Upper lobe of left lung (tissue), 4 donors: ENCODE measurements around the gene CA5A.

ENCODE experiments used
- EP300 ChIP-seq, 4 donors: sonication (generic); formaldehyde crosslinking; IDR thresholded peaks; one replicate each; pipeline ENCODE4 v1.5.1; 2017; ENCODE audit warnings: antibody characterized with exemption in 4 of 4, control low read depth in 2 of 4
- POLR2AphosphoS5 ChIP-seq, 2 donors: sonication (generic); formaldehyde crosslinking; IDR thresholded peaks; one replicate each; pipeline ENCODE4 v1.5.1; 2017; ENCODE audit warnings: antibody characterized with exemption in 2 of 2
- TF ChIP-seq, protein P1 (sequence below), 6 experiments: fragments of 450-650 bp in 4 of 6; fragments of 200-600 bp in 2 of 6; sonication (generic) in 2 of 6; IDR thresholded peaks; one replicate each; pipeline ENCODE4 v1.5.1; 2016 to 2019; ENCODE audit warnings: antibody characterized with exemption in 6 of 6

- TF ChIP-seq EP300 (IDR thresholded peaks at IDR 0.05) (no peak), POLR2AphosphoS5 (IDR thresholded peaks at IDR 0.05) (no peak)
- TF ChIP-seq, protein P1, sequence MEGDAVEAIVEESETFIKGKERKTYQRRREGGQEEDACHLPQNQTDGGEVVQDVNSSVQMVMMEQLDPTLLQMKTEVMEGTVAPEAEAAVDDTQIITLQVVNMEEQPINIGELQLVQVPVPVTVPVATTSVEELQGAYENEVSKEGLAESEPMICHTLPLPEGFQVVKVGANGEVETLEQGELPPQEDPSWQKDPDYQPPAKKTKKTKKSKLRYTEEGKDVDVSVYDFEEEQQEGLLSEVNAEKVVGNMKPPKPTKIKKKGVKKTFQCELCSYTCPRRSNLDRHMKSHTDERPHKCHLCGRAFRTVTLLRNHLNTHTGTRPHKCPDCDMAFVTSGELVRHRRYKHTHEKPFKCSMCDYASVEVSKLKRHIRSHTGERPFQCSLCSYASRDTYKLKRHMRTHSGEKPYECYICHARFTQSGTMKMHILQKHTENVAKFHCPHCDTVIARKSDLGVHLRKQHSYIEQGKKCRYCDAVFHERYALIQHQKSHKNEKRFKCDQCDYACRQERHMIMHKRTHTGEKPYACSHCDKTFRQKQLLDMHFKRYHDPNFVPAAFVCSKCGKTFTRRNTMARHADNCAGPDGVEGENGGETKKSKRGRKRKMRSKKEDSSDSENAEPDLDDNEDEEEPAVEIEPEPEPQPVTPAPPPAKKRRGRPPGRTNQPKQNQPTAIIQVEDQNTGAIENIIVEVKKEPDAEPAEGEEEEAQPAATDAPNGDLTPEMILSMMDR (IDR thresholded peaks at IDR 0.05), result no peak
Measured at GRCh38 chr16:87948119-87948545, 11.8 kb upstream of the CA5A start.
